T-helper 17 cell (primary cell): ENCODE measurements around the gene NYNRIN. TPM values are rescaled to one million over a fixed set of nuclear protein-coding genes. Genes with fewer than 3 reads are reported as not detected.
"Not testable (repeated sequence)": the region's sequence is repeated elsewhere in the genome, so short reads cannot be mapped to it uniquely, and the experiment has no call there.

Source experiments
- ATAC-seq: fragments of 150-1000 bp; cut with Tn5 transposase; 2 replicates; pipeline ENCODE4 v1.10.0; 2021; ENCODE audit warnings: mild to moderate bottlenecking, moderate library complexity
- DNase-seq, 3 donors: peaks; one replicate each; pipeline versions ENCODE4 v3.0.0 to v3.0.0-alpha.2; 2020 to 2021
- H3K9me3 ChIP-seq: one replicate; pipeline ENCODE4 v1.7.0; 2013; ENCODE audit warnings: low read length, mild to moderate bottlenecking; ENCODE audit not compliant: control insufficient read depth, poor library complexity, severe bottlenecking
- H3K27ac Mint-ChIP-seq: one replicate; pipeline ENCODE4 v1.8.0; 2022; ENCODE audit warnings: mild to moderate bottlenecking, moderate library complexity, mixed read lengths
- H3K27me3 Mint-ChIP-seq: one replicate; pipeline ENCODE4 v1.8.0; 2022; ENCODE audit warnings: mixed read lengths
- H3K36me3 Mint-ChIP-seq: one replicate; pipeline ENCODE4 v1.8.0; 2022; ENCODE audit warnings: low read depth, mixed read lengths
- H3K4me1 Mint-ChIP-seq: one replicate; pipeline ENCODE4 v1.8.0; 2022; ENCODE audit warnings: mild to moderate bottlenecking, mixed read lengths
- H3K4me3 Mint-ChIP-seq: one replicate; pipeline ENCODE4 v1.8.0; 2022; ENCODE audit warnings: mild to moderate bottlenecking, moderate library complexity, mixed read lengths
- total RNA-seq, 4 donors: library from RNA in 2 of 4; stranded (reverse) in 2 of 4; gene quantifications; one replicate each; pipeline ENCODE4 v1.2.3 and lab custom pipeline; 2022 to 2026

The NYNRIN gene
- total RNA-seq, 2 donors from 2014 or later = 0.22 TPM; not detected in 1

GRCh38 chr14:24365600-24366412, 33.0 kb upstream of the NYNRIN start:
- peaks cover 27% of the 10 kb centered on the region for H3K4me1 Mint-ChIP-seq
- H3K9me3 ChIP-seq = no peaks in the 10 kb centered on the region
- ATAC-seq = peak; percentile 79
- peak overlapping the region; percentile 83 for H3K4me3 Mint-ChIP-seq
- H3K27ac Mint-ChIP-seq = peak overlapping the region; percentile 14
- peak; percentile 25 to 35 (median 29) for DNase-seq
- H3K36me3 Mint-ChIP-seq = peaks cover 4% of the 10 kb centered on the region
- H3K27me3 Mint-ChIP-seq = peaks cover 58% of the 10 kb centered on the region

GRCh38 chr14:24366413-24366720, 32.4 kb upstream of the NYNRIN start:
- Mint-ChIP-seq H3K27ac (no peak overlapping the region), H3K4me3 (peak overlapping the region; percentile 83), H3K4me1 (peaks cover 27% of the 10 kb centered on the region), H3K27me3 (peaks cover 52% of the 10 kb centered on the region), H3K36me3 (peaks cover 4% of the 10 kb centered on the region)
- no peaks in the 10 kb centered on the region for H3K9me3 ChIP-seq
- DNase-seq (no peak), ATAC-seq (no peak)

GRCh38 chr14:24366721-24367513, 31.9 kb upstream of the NYNRIN start:
- Mint-ChIP-seq H3K27ac (no peak overlapping the region), H3K36me3 (no peaks in the 10 kb centered on the region), H3K4me1 (peaks cover 27% of the 10 kb centered on the region), H3K27me3 (peaks cover 47% of the 10 kb centered on the region), H3K4me3 (peak overlapping the region; percentile 83)
- peak; percentile 52 for ATAC-seq
- no peaks in the 10 kb centered on the region for H3K9me3 ChIP-seq
- no peak for DNase-seq

- peaks cover 27% of the 10 kb centered on the region for H3K4me1 Mint-ChIP-seq
- H3K27ac Mint-ChIP-seq = no peak within 1 kb of the TSS
- H3K36me3 Mint-ChIP-seq = no peaks in the 10 kb centered on the region
- no peak for DNase-seq
- ATAC-seq = no peak
- H3K4me3 Mint-ChIP-seq = peak within 1 kb of the TSS; percentile 83
- peaks cover 46% of the 10 kb centered on the region for H3K27me3 Mint-ChIP-seq
- no peaks in the 10 kb centered on the region for H3K9me3 ChIP-seq
Observed at GRCh38 chr14:24367514-24368211, 31.1 kb upstream of the NYNRIN start, which contains the start of gene NFATC4. NFATC4 (plus strand) TSS chr14:24368184; CDS start chr14:24368341, 157 bp downstream.

DNA sequence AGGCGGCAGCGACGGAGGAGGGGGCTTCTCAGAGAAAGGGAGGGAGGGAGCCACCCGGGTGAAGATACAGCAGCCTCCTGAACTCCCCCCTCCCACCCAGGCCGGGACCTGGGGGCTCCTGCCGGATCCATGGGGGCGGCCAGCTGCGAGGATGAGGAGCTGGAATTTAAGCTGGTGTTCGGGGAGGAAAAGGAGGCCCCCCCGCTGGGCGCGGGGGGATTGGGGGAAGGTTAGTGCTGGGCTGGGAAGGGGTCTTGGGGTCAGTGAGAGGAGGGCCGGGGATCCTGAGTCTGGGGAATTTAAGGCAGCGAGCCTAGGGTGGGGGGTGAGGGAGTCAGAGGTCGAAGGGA, 30.6 kb upstream of the NYNRIN start:
- ATAC-seq (no peak), DNase-seq (no peak)
- H3K27ac Mint-ChIP-seq = no peak overlapping the region
- no peaks in the 10 kb centered on the region for H3K36me3 Mint-ChIP-seq
- peaks cover 27% of the 10 kb centered on the region for H3K4me1 Mint-ChIP-seq
- peaks cover 45% of the 10 kb centered on the region for H3K27me3 Mint-ChIP-seq
- peak overlapping the region; percentile 83 for H3K4me3 Mint-ChIP-seq
- no peaks in the 10 kb centered on the region for H3K9me3 ChIP-seq

GRCh38 chr14:24368562-24369252, 30.1 kb upstream of the NYNRIN start:
- Mint-ChIP-seq H3K36me3 (no peaks in the 10 kb centered on the region), H3K4me3 (peak overlapping the region; percentile 83), H3K27me3 (peaks cover 41% of the 10 kb centered on the region), H3K4me1 (peaks cover 27% of the 10 kb centered on the region), H3K27ac (no peak overlapping the region)
- DNase-seq (peak in 1 of 3 donors; percentile 16), ATAC-seq (peak; percentile 32)
- no peaks in the 10 kb centered on the region for H3K9me3 ChIP-seq

DNA sequence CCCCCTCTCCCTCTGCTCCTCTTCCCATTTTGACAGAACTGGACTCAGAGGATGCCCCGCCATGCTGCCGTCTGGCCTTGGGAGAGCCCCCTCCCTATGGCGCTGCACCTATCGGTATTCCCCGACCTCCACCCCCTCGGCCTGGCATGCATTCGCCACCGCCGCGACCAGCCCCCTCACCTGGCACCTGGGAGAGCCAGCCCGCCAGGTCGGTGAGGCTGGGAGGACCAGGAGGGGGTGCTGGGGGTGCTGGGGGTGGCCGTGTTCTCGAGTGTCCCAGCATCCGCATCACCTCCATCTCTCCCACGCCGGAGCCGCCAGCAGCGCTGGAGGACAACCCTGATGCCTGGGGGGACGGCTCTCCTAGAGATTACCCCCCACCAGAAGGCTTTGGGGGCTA, 29.3 kb upstream of the NYNRIN start:
- Mint-ChIP-seq H3K4me3 (peak overlapping the region; percentile 74), H3K27ac (no peak overlapping the region), H3K4me1 (peaks cover 27% of the 10 kb centered on the region), H3K36me3 (no peaks in the 10 kb centered on the region), H3K27me3 (peaks cover 47% of the 10 kb centered on the region)
- ATAC-seq (no peak), DNase-seq (no peak)
- no peaks in the 10 kb centered on the region for H3K9me3 ChIP-seq

GRCh38 chr14:24369907-24370687, 28.7 kb upstream of the NYNRIN start:
- no peaks in the 10 kb centered on the region for H3K9me3 ChIP-seq
- Mint-ChIP-seq H3K4me1 (peaks cover 25% of the 10 kb centered on the region), H3K4me3 (no peak overlapping the region), H3K27ac (no peak overlapping the region), H3K36me3 (no peaks in the 10 kb centered on the region), H3K27me3 (peaks cover 44% of the 10 kb centered on the region)
- DNase-seq (no peak), ATAC-seq (no peak)

GRCh38 chr14:24370748-24371147, 28.1 kb upstream of the NYNRIN start:
- Mint-ChIP-seq H3K4me3 (no peak overlapping the region), H3K36me3 (no peaks in the 10 kb centered on the region), H3K27ac (no peak overlapping the region), H3K27me3 (peaks cover 44% of the 10 kb centered on the region), H3K4me1 (peaks cover 18% of the 10 kb centered on the region)
- ATAC-seq = no peak
- no peak for DNase-seq
- H3K9me3 ChIP-seq = no peaks in the 10 kb centered on the region

DNA sequence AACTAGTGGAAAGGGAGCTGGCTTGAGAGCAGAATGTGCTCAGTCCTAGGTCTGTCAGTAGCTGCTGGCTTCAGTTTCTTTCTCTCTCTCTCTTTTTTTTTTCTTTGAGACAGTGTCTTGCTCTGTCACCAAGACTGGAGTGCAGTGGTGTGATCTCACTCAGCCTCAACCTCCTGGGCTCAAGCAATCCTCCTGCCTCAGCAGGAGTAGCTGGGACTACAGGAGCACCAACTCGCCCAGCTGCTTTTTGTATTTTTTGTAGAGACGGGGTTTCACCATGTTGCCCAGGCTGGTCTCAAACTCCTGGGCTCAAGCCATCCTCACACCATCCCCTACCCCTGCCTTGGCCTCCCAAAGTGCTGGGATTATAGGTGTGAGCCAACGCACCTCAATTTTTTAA, 27.2 kb upstream of the NYNRIN start:
- peaks cover 15% of the 10 kb centered on the region for H3K4me1 Mint-ChIP-seq
- H3K36me3 Mint-ChIP-seq, DNase-seq, H3K4me3 Mint-ChIP-seq, H3K27ac Mint-ChIP-seq, ATAC-seq, H3K9me3 ChIP-seq: not testable (repeated sequence)
- peaks cover 42% of the 10 kb centered on the region for H3K27me3 Mint-ChIP-seq

DNA sequence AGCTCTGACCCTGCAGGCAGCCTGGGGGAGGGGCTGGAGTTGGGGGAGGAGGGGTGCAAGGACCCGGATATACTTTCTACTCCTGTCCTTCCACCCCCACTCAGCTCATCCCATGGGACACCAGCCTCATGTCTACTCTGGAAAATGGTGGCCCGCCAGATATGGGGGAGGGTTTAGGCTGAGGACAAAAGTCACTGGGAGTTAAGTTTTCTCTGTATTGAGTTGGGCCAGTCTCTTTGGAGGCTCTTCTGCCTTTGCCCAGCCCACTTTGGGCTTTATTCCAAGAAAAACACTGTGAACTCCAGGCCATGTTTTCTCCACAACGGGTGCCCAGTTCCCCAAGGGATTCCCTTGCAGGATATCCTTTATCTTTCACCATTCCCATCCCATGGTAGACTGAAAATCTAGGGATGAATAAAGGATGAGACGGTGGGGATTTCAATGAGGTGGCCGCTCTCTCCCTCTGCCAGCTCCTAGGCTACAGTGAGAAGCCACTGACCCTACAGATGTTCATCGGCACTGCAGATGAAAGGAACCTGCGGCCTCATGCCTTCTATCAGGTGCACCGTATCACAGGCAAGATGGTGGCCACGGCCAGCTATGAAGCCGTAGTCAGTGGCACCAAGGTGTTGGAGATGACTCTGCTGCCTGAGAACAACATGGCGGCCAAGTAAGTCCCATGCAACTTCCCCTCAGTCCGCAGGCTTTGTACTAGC, 25.9 kb upstream of the NYNRIN start:
- Mint-ChIP-seq H3K27me3 (peaks cover 31% of the 10 kb centered on the region), H3K4me1 (peaks cover 4% of the 10 kb centered on the region), H3K27ac (no peak overlapping the region), H3K36me3 (no peaks in the 10 kb centered on the region), H3K4me3 (no peak overlapping the region)
- no peaks in the 10 kb centered on the region for H3K9me3 ChIP-seq
- DNase-seq = no peak
- no peak for ATAC-seq
